Stomach (tissue), 9 donors: Measurements from ENCODE around the gene BRCA1. TPM values are rescaled to one million over a fixed set of nuclear protein-coding genes. Genes with fewer than 3 reads are reported as not detected.
A peak's percentile ranks its signal among the peaks of the same experiment; 100 is the strongest.

Source experiments
- DNase-seq, 2 donors: peaks; one replicate each; pipeline versions ENCODE4 v3.0.0 to v3.0.0-alpha.2; 2013 to 2019
- H3K27ac ChIP-seq, 5 donors: fragments of 200-600 bp in 4 of 5; sonication (generic) in 4 of 5; one replicate each; pipeline ENCODE4 v1.5.1; 2013 to 2019; ENCODE audit warnings: mild to moderate bottlenecking in 1 of 5, moderate library complexity in 1 of 5
- H3K27me3 ChIP-seq, 3 donors: fragments of 200-600 bp; sonication (generic); one replicate each; pipeline ENCODE4 v1.5.1; 2017 to 2019; ENCODE audit warnings: mixed run types in 1 of 3
- H3K36me3 ChIP-seq, 4 donors: fragments of 200-600 bp; sonication (generic); 1 replicate in 3 of 4; 2 replicates in 1 of 4; pipeline ENCODE4 v1.5.1; 2016 to 2019
- H3K4me1 ChIP-seq, 4 donors: fragments of 200-600 bp; sonication (generic); one replicate each; pipeline ENCODE4 v1.5.1; 2016 to 2019
- H3K4me3 ChIP-seq, 4 donors: fragments of 200-600 bp; sonication (generic) in 3 of 4; one replicate each; pipeline ENCODE4 v1.5.1; 2016 to 2019; ENCODE audit warnings: mild to moderate bottlenecking in 1 of 4
- H3K9me3 ChIP-seq, 4 donors: fragments of 200-600 bp; sonication (generic); one replicate each; pipeline ENCODE4 v1.5.1; 2016 to 2019
- CTCF ChIP-seq, 7 experiments: fragments of 450-650 bp in 4 of 7; fragments of 200-600 bp in 3 of 7; sonication (generic) in 3 of 7; IDR thresholded peaks; one replicate each; pipeline ENCODE4 v1.5.1; 2016 to 2019; ENCODE audit warnings: antibody characterized with exemption in 7 of 7, control low read depth in 2 of 7, mild to moderate bottlenecking in 1 of 7
- EP300 ChIP-seq: sonication (generic); formaldehyde crosslinking; IDR thresholded peaks from one replicate; pipeline ENCODE4 v1.6.1; 2017; ENCODE audit warnings: antibody characterized with exemption
- POLR2A ChIP-seq, 4 donors: fragments of 450-650 bp; IDR thresholded peaks; one replicate each; pipeline ENCODE4 v1.6.1; 2016; ENCODE audit warnings: antibody characterized with exemption in 4 of 4, control low read depth in 2 of 4, mild to moderate bottlenecking in 1 of 4, moderate library complexity in 1 of 4
- POLR2AphosphoS5 ChIP-seq, 3 donors: sonication (generic); formaldehyde crosslinking; IDR thresholded peaks; one replicate each; pipeline ENCODE4 v1.6.1; 2016; ENCODE audit warnings: antibody characterized with exemption in 3 of 3
- WGBS, 5 donors: extraction: QIAGEN DNeasy Blood & Tissue Kit in 3 of 5; methylation state at CpG; one replicate each; pipeline versions ENCODE4 v1.1.5 to v1.1.7; 2013 to 2018; 5-methylcytosine and 5-hydroxymethylcytosine counted together
- intact Hi-C: fragments of 100-400 bp; cut with DNase I; formaldehyde crosslinking; loops from one replicate; pipeline ENCODE4 v1.15.1; 2023; ENCODE audit warnings: low total_unique reads
- polyA plus RNA-seq, 3 donors: library from polyadenylated mRNA; stranded (reverse); fragments of 200-250 nt; gene quantifications; one replicate each; pipeline ENCODE4 v1.2.3, GENCODE V29; 2013
- total RNA-seq, 5 donors: library from RNA; depleted of rRNA; stranded (reverse); fragments of >200 nt; gene quantifications; one replicate each; pipeline versions ENCODE4 v1.1.0 to v1.2.3, GENCODE V29; 2014 to 2016
- donor health status: healthy with polysubstance abuse.
- donor health status: Bipolar disorder and iron deficiency.
- donor health status: healthy.

Gene BRCA1
- total and polyA plus RNA-seq, 8 donors: 2.0 to 47.5 (median 14.3) TPM

GRCh38 chr17:43125967-43126910 is 1.1 kb upstream of the BRCA1 start:
- peaks cover 20 to 56% (median 51%) of the 10 kb centered on the region in 4 donors for H3K4me1 ChIP-seq
- no peaks in the 10 kb centered on the region for H3K9me3 ChIP-seq
- intact Hi-C loops: loop anchor here (5.0 to 10.0 kb wide), 2 partner anchors 46 to 101 kb away; partner anchors contain the start of genes NBR1, RND2 and VAT1
- H3K4me3 ChIP-seq: peak overlapping the region; percentile 57 to 80 (median 70)
- WGBS, 5 donors: 72 to 90% (median 79%) methylated on average over 49 to 59 of the region's 59 CpGs
- DNase-seq: peak in 1 of 2 donors; percentile 18
- H3K27ac ChIP-seq: peak overlapping the region; percentile 77 to 89 (median 85)
- TF ChIP-seq POLR2AphosphoS5 (IDR thresholded peaks at IDR 0.05): no peak
- H3K36me3 ChIP-seq: peaks cover 0 to 5% (median 0%) of the 10 kb centered on the region in 4 donors
- H3K27me3 ChIP-seq: no peaks in the 10 kb centered on the region

- Histone ChIP-seq H3K4me1 (peaks cover 0 to 2% (median 0%) of the 10 kb centered on the region in 4 donors), H3K27me3 (no peaks in the 10 kb centered on the region), H3K36me3 (no peaks in the 10 kb centered on the region), H3K27ac (no peak overlapping the region), H3K4me3 (no peak overlapping the region), H3K9me3 (no peaks in the 10 kb centered on the region)
- 34 to 66% (median 51%) methylated on average over 14 of the region's 14 CpGs for WGBS, 5 donors
- intact Hi-C loops: no loop called here
- DNase-seq: peak in 1 of 2 donors; percentile 38
- no peak for TF ChIP-seq POLR2A (IDR thresholded peaks at IDR 0.05)
- no peak for TF ChIP-seq POLR2AphosphoS5 (IDR thresholded peaks at IDR 0.05)
- TF ChIP-seq CTCF (IDR thresholded peaks at IDR 0.05): no peak
- TF ChIP-seq EP300: no peak
Measured at GRCh38 chr17:43118679-43119615, 6.2 kb downstream of the BRCA1 start.

- Histone ChIP-seq H3K36me3 (no peaks in the 10 kb centered on the region), H3K9me3 (no peaks in the 10 kb centered on the region), H3K4me1 (no peaks in the 10 kb centered on the region), H3K4me3 (no peak overlapping the region), H3K27ac (no peak overlapping the region), H3K27me3 (no peaks in the 10 kb centered on the region)
- no peak for TF ChIP-seq CTCF (IDR thresholded peaks at IDR 0.05)
- DNase-seq: no peak
- WGBS, 5 donors: 67 to 79% (median 70%) methylated on average over 2 of the region's 2 CpGs
- intact Hi-C loops: no loop called here
Measured at GRCh38 chr17:43114151-43114552, 11.0 kb downstream of the BRCA1 start.

- Histone ChIP-seq H3K4me1 (no peaks in the 10 kb centered on the region), H3K36me3 (peaks cover 0 to 21% (median 11%) of the 10 kb centered on the region in 4 donors), H3K4me3 (no peak overlapping the region), H3K27me3 (no peaks in the 10 kb centered on the region), H3K9me3 (no peaks in the 10 kb centered on the region), H3K27ac (no peak overlapping the region)
- 90 to 96% (median 92%) methylated on average over 1 of the region's 1 CpG for WGBS, 5 donors
- TF ChIP-seq EP300 (no peak), CTCF (IDR thresholded peaks at IDR 0.05) (no peak), POLR2AphosphoS5 (IDR thresholded peaks at IDR 0.05) (no peak), POLR2A (IDR thresholded peaks at IDR 0.05) (no peak)
- intact Hi-C loops: loop anchor here (10.0 kb wide), 1 partner anchor 108 kb away; the partner anchor contains the start of gene TMEM106A
- no peak for DNase-seq
Measured at GRCh38 chr17:43106552-43106951, 18.6 kb downstream of the BRCA1 start.
